HEK293 (cell line): ENCODE data around the gene CPT1A.

ENCODE experiments used
- CTCF ChIA-PET: fragments of 350-600 bp; formaldehyde crosslinking; extraction: SDS; loops from one replicate; lab custom pipeline; 2021; ENCODE audit warnings: antibody characterized with exemption; lab: Yijun Ruan, JAX
- POLR2A ChIA-PET: fragments of 300-600 bp; formaldehyde crosslinking; extraction: SDS; loops from one replicate; lab custom pipeline; 2020; ENCODE audit warnings: antibody characterized with exemption, inconsistent platforms; lab: Yijun Ruan, JAX
- H3K27ac ChIP-seq: fragments of 200-500 bp; sonication (Bioruptor generic); 2 replicates; pipeline ENCODE4 v1.5.1; 2014; ENCODE audit warnings: low read depth, low read length, control low read depth, inconsistent platforms; ENCODE audit errors: extremely low read depth
- H3K36me3 ChIP-seq, 2 experiments: fragments of 200-500 bp in 1 of 2; sonication (Bioruptor generic) in 1 of 2; 1 replicate in 1 of 2; 2 replicates in 1 of 2; pipeline ENCODE4 v1.5.1; 2014 to 2017; ENCODE audit warnings: inconsistent platforms in 2 of 2, low read length in 2 of 2; ENCODE audit not compliant: control insufficient read depth in 2 of 2, insufficient read depth in 1 of 2
- H3K4me1 ChIP-seq: fragments of 200-500 bp; sonication (Bioruptor generic); 2 replicates; pipeline ENCODE4 v1.5.1; 2014; ENCODE audit warnings: mild to moderate bottlenecking, low read length, inconsistent platforms; ENCODE audit not compliant: control insufficient read depth, insufficient read depth
- H3K4me3 ChIP-seq: 2 replicates; pipeline ENCODE4 v1.5.1; 2011; ENCODE audit warnings: low read depth, mild to moderate bottlenecking, control low read depth, low read length, moderate library complexity
- H3K9me3 ChIP-seq: fragments of 200-500 bp; sonication (Bioruptor generic); 2 replicates; pipeline ENCODE4 v1.5.1; 2014; ENCODE audit warnings: low read depth, low read length, inconsistent platforms; ENCODE audit not compliant: control insufficient read depth, insufficient read depth
- AEBP2 ChIP-seq: fragments of 450-650 bp; formaldehyde crosslinking; IDR thresholded peaks from 2 replicates; pipeline ENCODE4 v1.5.1; 2016; ENCODE audit warnings: missing biosample characterization, missing genetic modification characterization, borderline replicate concordance
- EGR2 ChIP-seq: fragments of 450-650 bp; formaldehyde crosslinking; IDR thresholded peaks from 2 replicates; pipeline ENCODE4 v1.5.1; 2016; ENCODE audit warnings: low read depth, missing biosample characterization, missing genetic modification characterization
- GLI4 ChIP-seq: fragments of 450-650 bp; formaldehyde crosslinking; IDR thresholded peaks from 2 replicates; pipeline ENCODE4 v1.5.1; 2016; ENCODE audit warnings: missing biosample characterization, missing genetic modification characterization
- GLIS2 ChIP-seq: fragments of 450-650 bp; formaldehyde crosslinking; IDR thresholded peaks from 2 replicates; pipeline ENCODE4 v1.5.1; 2016; ENCODE audit warnings: missing biosample characterization, missing genetic modification characterization
- HIC1 ChIP-seq: fragments of 450-650 bp; formaldehyde crosslinking; IDR thresholded peaks from 2 replicates; pipeline ENCODE4 v1.5.1; 2016; ENCODE audit warnings: missing biosample characterization, missing genetic modification characterization
- HOXA7 ChIP-seq: sonication (generic); formaldehyde crosslinking; IDR thresholded peaks from 2 replicates; pipeline ENCODE4 v1.8.1; 2022; ENCODE audit warnings: missing genetic modification reagents, borderline replicate concordance
- MZF1 ChIP-seq: fragments of 450-650 bp; formaldehyde crosslinking; IDR thresholded peaks from 2 replicates; pipeline ENCODE4 v1.5.1; 2017; ENCODE audit warnings: missing biosample characterization, missing genetic modification characterization, borderline replicate concordance
- REPIN1 ChIP-seq: fragments of 450-650 bp; formaldehyde crosslinking; IDR thresholded peaks from 2 replicates; pipeline ENCODE4 v1.5.1; 2017; ENCODE audit warnings: missing biosample characterization, missing genetic modification characterization, low read depth
- ZBTB17 ChIP-seq: fragments of 450-650 bp; formaldehyde crosslinking; IDR thresholded peaks from 2 replicates; pipeline ENCODE4 v1.5.1; 2016; ENCODE audit warnings: missing biosample characterization, missing genetic modification characterization
- ZEB2 ChIP-seq: fragments of 450-650 bp; formaldehyde crosslinking; IDR thresholded peaks from 2 replicates; pipeline ENCODE4 v1.5.1; 2016; ENCODE audit warnings: missing biosample characterization, missing genetic modification characterization
- ZFP69B ChIP-seq: fragments of 450-650 bp; formaldehyde crosslinking; IDR thresholded peaks from 2 replicates; pipeline ENCODE4 v1.5.1; 2016; ENCODE audit warnings: missing biosample characterization, missing genetic modification characterization
- ZNF140 ChIP-seq: fragments of 450-650 bp; formaldehyde crosslinking; IDR thresholded peaks from 2 replicates; pipeline ENCODE4 v1.5.1; 2016; ENCODE audit warnings: missing biosample characterization, missing genetic modification characterization
- ZNF155 ChIP-seq: fragments of 450-650 bp; formaldehyde crosslinking; IDR thresholded peaks from 2 replicates; pipeline ENCODE4 v1.5.1; 2016; ENCODE audit warnings: missing biosample characterization, missing genetic modification characterization
- ZNF175 ChIP-seq: fragments of 450-650 bp; formaldehyde crosslinking; IDR thresholded peaks from 2 replicates; pipeline ENCODE4 v1.5.1; 2016; ENCODE audit warnings: missing biosample characterization, missing genetic modification characterization
- ZNF184 ChIP-seq: fragments of 450-650 bp; IDR thresholded peaks from 2 replicates; pipeline ENCODE4 v1.5.1; 2018; ENCODE audit warnings: missing biosample characterization, mild to moderate bottlenecking, missing genetic modification characterization
- ZNF221 ChIP-seq: fragments of 450-650 bp; formaldehyde crosslinking; IDR thresholded peaks from 2 replicates; pipeline ENCODE4 v1.5.1; 2017; ENCODE audit warnings: missing biosample characterization, missing genetic modification characterization, borderline replicate concordance
- ZNF24 ChIP-seq: fragments of 450-650 bp; formaldehyde crosslinking; IDR thresholded peaks from 2 replicates; pipeline ENCODE4 v1.5.1; 2016; ENCODE audit warnings: missing biosample characterization, missing genetic modification characterization
- ZNF248 ChIP-seq: fragments of 450-650 bp; formaldehyde crosslinking; IDR thresholded peaks from 2 replicates; pipeline ENCODE4 v1.5.1; 2017; ENCODE audit warnings: missing biosample characterization, missing genetic modification characterization
- ZNF266 ChIP-seq: fragments of 450-650 bp; formaldehyde crosslinking; IDR thresholded peaks from 2 replicates; pipeline ENCODE4 v1.5.1; 2016; ENCODE audit warnings: missing biosample characterization, missing genetic modification characterization, low read depth
- ZNF362 ChIP-seq: fragments of 450-650 bp; formaldehyde crosslinking; IDR thresholded peaks from 2 replicates; pipeline ENCODE4 v1.5.1; 2016; ENCODE audit warnings: missing biosample characterization, missing genetic modification characterization
- ZNF391 ChIP-seq: fragments of 450-650 bp; formaldehyde crosslinking; IDR thresholded peaks from 2 replicates; pipeline ENCODE4 v1.5.1; 2016; ENCODE audit warnings: low read depth, missing biosample characterization, missing genetic modification characterization, borderline replicate concordance
- ZNF394 ChIP-seq: fragments of 450-650 bp; formaldehyde crosslinking; IDR thresholded peaks from 2 replicates; pipeline ENCODE4 v1.5.1; 2016; ENCODE audit warnings: missing biosample characterization, missing genetic modification characterization, mild to moderate bottlenecking, moderate library complexity, borderline replicate concordance
- ZNF501 ChIP-seq: fragments of 450-650 bp; formaldehyde crosslinking; IDR thresholded peaks from 2 replicates; pipeline ENCODE4 v1.5.1; 2016; ENCODE audit warnings: missing biosample characterization, missing genetic modification characterization
- ZNF549 ChIP-seq: fragments of 450-650 bp; IDR thresholded peaks from 2 replicates; pipeline ENCODE4 v1.5.1; 2018; ENCODE audit warnings: missing biosample characterization, missing genetic modification characterization, mild to moderate bottlenecking, inconsistent platforms, moderate library complexity
- ZNF610 ChIP-seq: fragments of 450-650 bp; formaldehyde crosslinking; IDR thresholded peaks from 2 replicates; pipeline ENCODE4 v1.5.1; 2016; ENCODE audit warnings: missing biosample characterization, missing genetic modification characterization, borderline replicate concordance
- ZNF639 ChIP-seq: fragments of 450-650 bp; formaldehyde crosslinking; IDR thresholded peaks from 2 replicates; pipeline ENCODE4 v1.5.1; 2016; ENCODE audit warnings: missing biosample characterization, missing genetic modification characterization
- ZNF76 ChIP-seq: fragments of 450-650 bp; formaldehyde crosslinking; IDR thresholded peaks from 2 replicates; pipeline ENCODE4; 2016; ENCODE audit warnings: low read depth, missing biosample characterization, missing genetic modification characterization, borderline replicate concordance
- ZNF791 ChIP-seq: fragments of 450-650 bp; formaldehyde crosslinking; IDR thresholded peaks from 2 replicates; pipeline ENCODE4 v1.5.1; 2016; ENCODE audit warnings: missing biosample characterization, missing genetic modification characterization
- ZSCAN30 ChIP-seq: fragments of 450-650 bp; IDR thresholded peaks from 2 replicates; pipeline ENCODE4 v1.5.1; 2018; ENCODE audit warnings: missing biosample characterization, mild to moderate bottlenecking, missing genetic modification characterization, moderate library complexity
- ZSCAN4 ChIP-seq: fragments of 450-650 bp; formaldehyde crosslinking; IDR thresholded peaks from 2 replicates; pipeline ENCODE4 v1.5.1; 2017; ENCODE audit warnings: missing biosample characterization, missing genetic modification characterization

Gene CPT1A

GRCh38 chr11:68759991-68760390, 81.7 kb downstream of the CPT1A start:
- no peak for TF ChIP-seq ZNF221 (tag by site-specific recombination)
- no peak for TF ChIP-seq GLI4 (tag by site-specific recombination)
- TF ChIP-seq ZNF24 (tag by site-specific recombination) = no peak
- TF ChIP-seq ZNF391 (tag by site-specific recombination) = no peak
- TF ChIP-seq ZNF175 (tag by site-specific recombination) = no peak
- TF ChIP-seq AEBP2 = no peak
- no peak for TF ChIP-seq ZNF248 (tag by site-specific recombination)
- no peak for TF ChIP-seq ZNF549 (tag by site-specific recombination)
- no peak for TF ChIP-seq ZNF639 (tag by site-specific recombination)
- no peak for TF ChIP-seq ZBTB17 (tag by site-specific recombination)
- TF ChIP-seq ZNF184 = no peak
- no peak for TF ChIP-seq ZNF362
- no peak for TF ChIP-seq ZNF140 (tag by site-specific recombination)
- no peak for TF ChIP-seq ZFP69B
- no peak for TF ChIP-seq ZNF610 (tag by site-specific recombination)
- TF ChIP-seq REPIN1 (tag by site-specific recombination) = no peak
- TF ChIP-seq ZNF501 (tag by site-specific recombination) = no peak
- no peak for TF ChIP-seq ZSCAN4 (tag by site-specific recombination)
- TF ChIP-seq ZNF394 (tag by site-specific recombination) = no peak
- no peaks in the 10 kb centered on the region for H3K4me1 ChIP-seq
- CTCF ChIA-PET = interaction anchor here (0.6 to 0.9 kb wide), 2 partner anchors 9 to 197 kb away, joined by 3 to 5 read pairs; no protein-coding TSS in a partner anchor
- no peaks in the 10 kb centered on the region for H3K9me3 ChIP-seq
- no peak overlapping the region for H3K27ac ChIP-seq
- POLR2A ChIA-PET = no interaction called here
- H3K36me3 ChIP-seq = peaks cover 0 to 52% of the 10 kb centered on the region in 2 experiments; a peak in 2 of 3 replicates
- H3K4me3 ChIP-seq = no peak overlapping the region

- Histone ChIP-seq H3K4me1 (no peaks in the 10 kb centered on the region), H3K27ac (no peak overlapping the region), H3K9me3 (no peaks in the 10 kb centered on the region), H3K36me3 (peaks cover 0 to 58% of the 10 kb centered on the region in 2 experiments; a peak in 2 of 3 replicates), H3K4me3 (no peak overlapping the region)
- CTCF ChIA-PET = interaction anchor here (0.6 kb wide), 1 partner anchor 126 kb away, joined by 4 read pairs; no protein-coding TSS in a partner anchor
- POLR2A ChIA-PET = interaction anchor here (0.7 kb wide), 1 partner anchor 490 kb away, joined by 4 read pairs; no protein-coding TSS in a partner anchor
- TF ChIP-seq ZNF76 (no peak), HOXA7 (CRISPR knock-in tag) (no peak), ZNF155 (tag by site-specific recombination) (no peak), ZNF266 (tag by site-specific recombination) (no peak), GLIS2 (no peak), ZEB2 (tag by site-specific recombination) (no peak), ZNF791 (tag by site-specific recombination) (no peak), MZF1 (no peak), ZSCAN30 (tag by site-specific recombination) (no peak), ZNF394 (tag by site-specific recombination) (no peak), HIC1 (tag by site-specific recombination) (no peak), EGR2 (tag by site-specific recombination) (no peak)
Measured at GRCh38 chr11:68757711-68758110, 84.0 kb downstream of the CPT1A start.
